ENCODE data around the gene BHLHE40.

Gene BHLHE40

GRCh38 chr3:4978204-4978965 is 852 bp upstream of the BHLHE40 start (continued):
- TF ChIP-seq ZNF837 (tag by site-specific recombination; IDR thresholded peaks at IDR 0.05) = no peak
- TF ChIP-seq ZNF24 (tag by site-specific recombination; IDR thresholded peaks at IDR 0.05) = peak; percentile 87
- no peak for TF ChIP-seq ZNF26 (tag by site-specific recombination; IDR thresholded peaks at IDR 0.05)
- TF ChIP-seq ZNF23 (tag by site-specific recombination; IDR thresholded peaks at IDR 0.05; ENCODE audit: borderline replicate concordance) = no peak
- TF ChIP-seq ZNF202 (tag by site-specific recombination; IDR thresholded peaks at IDR 0.05; ENCODE audit: borderline replicate concordance) = no peak
- no peak for TF ChIP-seq ZNF311 (tag by site-specific recombination; IDR thresholded peaks at IDR 0.05; ENCODE audit: borderline replicate concordance)
- peak; percentile 95 for TF ChIP-seq ZNF501 (tag by site-specific recombination; IDR thresholded peaks at IDR 0.05)
- no peak; the same call in none of the 2 replicates for TF ChIP-seq ZSCAN30 (tag by site-specific recombination; IDR thresholded peaks at IDR 0.05)
- TF ChIP-seq MZF1 (tag by site-specific recombination; IDR thresholded peaks at IDR 0.05; ENCODE audit: borderline replicate concordance) = peak; percentile 98
- no peak; the same call in 1 of the 2 replicates for TF ChIP-seq ZNF777 (tag by site-specific recombination; IDR thresholded peaks at IDR 0.05; ENCODE audit: borderline replicate concordance)
- TF ChIP-seq ZNF626 (tag by site-specific recombination; IDR thresholded peaks at IDR 0.05) = no peak
- no peak for TF ChIP-seq ZNF114 (tag by site-specific recombination; IDR thresholded peaks at IDR 0.05)
- no peak for TF ChIP-seq PRDM1 (tag by site-specific recombination; IDR thresholded peaks at IDR 0.05)
- TF ChIP-seq ZNF394 (tag by site-specific recombination; IDR thresholded peaks at IDR 0.05; ENCODE audit: borderline replicate concordance) = peak; percentile 62; the same call in 1 of the 2 replicates
- TF ChIP-seq ZNF701 (tag by site-specific recombination; IDR thresholded peaks at IDR 0.05) = no peak
- TF ChIP-seq RBAK (tag by site-specific recombination; IDR thresholded peaks at IDR 0.05) = peak; percentile 92
- TF ChIP-seq ZNF292 (tag by site-specific recombination; IDR thresholded peaks at IDR 0.05; ENCODE audit: borderline replicate concordance, low read depth) = no peak
- TF ChIP-seq ZSCAN18 (tag by site-specific recombination; IDR thresholded peaks at IDR 0.05) = no peak
- peak; percentile 98 for TF ChIP-seq KLF7 (tag by site-specific recombination; IDR thresholded peaks at IDR 0.05; ENCODE audit: borderline replicate concordance)
- peak; percentile 34; the same call in 1 of the 2 replicates for TF ChIP-seq MYNN (tag by site-specific recombination; IDR thresholded peaks at IDR 0.05; ENCODE audit: borderline replicate concordance)
- no peak; the same call in 1 of the 2 replicates for TF ChIP-seq ZNF639 (tag by site-specific recombination; IDR thresholded peaks at IDR 0.05)
- TF ChIP-seq EGR2 (tag by site-specific recombination; IDR thresholded peaks at IDR 0.05; ENCODE audit: low read depth) = peak; percentile 92
- peak; percentile 98 for TF ChIP-seq ZEB2 (tag by site-specific recombination; IDR thresholded peaks at IDR 0.05)
- TF ChIP-seq SETDB1 (IDR thresholded peaks at IDR 0.05; ENCODE audit: insufficient read length, low read length) = no peak
- TF ChIP-seq ZNF544 (tag by site-specific recombination; IDR thresholded peaks at IDR 0.05) = no peak
- no peak for TF ChIP-seq ZNF548 (tag by site-specific recombination; IDR thresholded peaks at IDR 0.05)
- TF ChIP-seq ZSCAN23 (tag by site-specific recombination; IDR thresholded peaks at IDR 0.05) = peak; percentile 82; the same call in 1 of the 2 replicates
- no peak for TF ChIP-seq ZNF223 (tag by site-specific recombination; IDR thresholded peaks at IDR 0.05)
- TF ChIP-seq ZNF354C (tag by site-specific recombination; IDR thresholded peaks at IDR 0.05; ENCODE audit: borderline replicate concordance, low read depth) = no peak
- peak; percentile 98 for TF ChIP-seq WT1 (tag by site-specific recombination; IDR thresholded peaks at IDR 0.05)
- TF ChIP-seq ZIC2 (tag by site-specific recombination; IDR thresholded peaks at IDR 0.05) = peak; percentile 99
- no peak for TF ChIP-seq TCF7L2 (IDR thresholded peaks at IDR 0.05; ENCODE audit: borderline replicate concordance, low read depth, low read length)
- peak; percentile 71 for TF ChIP-seq ZNF660 (tag by site-specific recombination; IDR thresholded peaks at IDR 0.05)
- peak; percentile 37; the same call in 1 of the 2 replicates for TF ChIP-seq FEZF1 (tag by site-specific recombination; IDR thresholded peaks at IDR 0.05)
- TF ChIP-seq ZNF324 (tag by site-specific recombination; IDR thresholded peaks at IDR 0.05) = peak; percentile 75
- TF ChIP-seq SCRT2 (tag by site-specific recombination; IDR thresholded peaks at IDR 0.05) = peak; percentile 76; the same call in 1 of the 2 replicates
- no peak for TF ChIP-seq YY2 (tag by site-specific recombination; IDR thresholded peaks at IDR 0.05)
- no peak for TF ChIP-seq GFI1B (tag by site-specific recombination; IDR thresholded peaks at IDR 0.05)
- TF ChIP-seq REPIN1 (tag by site-specific recombination; IDR thresholded peaks at IDR 0.05; ENCODE audit: low read depth) = no peak

All from HEK293 (cell line).